PFSK-1 (cell line): Measurements from ENCODE around the gene NXT1.

Experiments
- FOXP2 ChIP-seq: optimal IDR thresholded peaks from 2 replicates; pipeline ENCODE3; 2011; ENCODE audit warnings: borderline replicate concordance, control low read depth, inconsistent platforms; ENCODE audit not compliant: insufficient read depth; ENCODE audit errors: extremely low read length, extremely low read depth
- POLR2AphosphoS5 ChIP-seq: IDR thresholded peaks from 2 replicates; pipeline ENCODE4 v1.6.1; 2012; ENCODE audit warnings: low read depth, mild to moderate bottlenecking, control low read depth, low read length, moderate library complexity
- TF ChIP-seq, protein P1 (sequence below), 2 experiments: IDR thresholded peaks; 2 replicates each; pipeline versions ENCODE4 v1.6.1 to v1.8.0; 2011 to 2012; ENCODE audit warnings: low read depth in 2 of 2, low read length in 2 of 2, control low read depth in 1 of 2, inconsistent platforms in 1 of 2, mild to moderate bottlenecking in 1 of 2, moderate library complexity in 1 of 2; ENCODE audit not compliant: insufficient read depth in 1 of 2

DNA sequence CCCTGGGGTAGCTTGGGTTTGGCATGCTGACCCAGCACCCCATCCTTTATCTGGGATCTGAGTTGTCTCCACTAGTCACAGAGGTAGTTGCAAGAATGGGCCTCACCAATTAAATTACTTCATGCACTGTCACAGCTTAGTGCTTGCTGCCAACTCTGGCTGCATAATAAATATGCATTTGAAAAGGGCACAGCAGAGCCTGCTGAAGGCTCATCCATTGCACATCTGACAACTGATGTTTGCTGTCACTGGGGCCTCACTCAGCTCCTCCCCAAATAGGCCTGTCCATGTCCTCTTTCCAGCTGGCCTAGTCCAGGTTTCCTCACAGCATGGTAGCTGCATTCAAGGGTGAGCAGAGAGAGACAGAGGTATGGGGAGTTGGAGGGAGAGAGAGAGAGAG is 13.3 kb upstream of the NXT1 start:
- TF ChIP-seq, protein P1, sequence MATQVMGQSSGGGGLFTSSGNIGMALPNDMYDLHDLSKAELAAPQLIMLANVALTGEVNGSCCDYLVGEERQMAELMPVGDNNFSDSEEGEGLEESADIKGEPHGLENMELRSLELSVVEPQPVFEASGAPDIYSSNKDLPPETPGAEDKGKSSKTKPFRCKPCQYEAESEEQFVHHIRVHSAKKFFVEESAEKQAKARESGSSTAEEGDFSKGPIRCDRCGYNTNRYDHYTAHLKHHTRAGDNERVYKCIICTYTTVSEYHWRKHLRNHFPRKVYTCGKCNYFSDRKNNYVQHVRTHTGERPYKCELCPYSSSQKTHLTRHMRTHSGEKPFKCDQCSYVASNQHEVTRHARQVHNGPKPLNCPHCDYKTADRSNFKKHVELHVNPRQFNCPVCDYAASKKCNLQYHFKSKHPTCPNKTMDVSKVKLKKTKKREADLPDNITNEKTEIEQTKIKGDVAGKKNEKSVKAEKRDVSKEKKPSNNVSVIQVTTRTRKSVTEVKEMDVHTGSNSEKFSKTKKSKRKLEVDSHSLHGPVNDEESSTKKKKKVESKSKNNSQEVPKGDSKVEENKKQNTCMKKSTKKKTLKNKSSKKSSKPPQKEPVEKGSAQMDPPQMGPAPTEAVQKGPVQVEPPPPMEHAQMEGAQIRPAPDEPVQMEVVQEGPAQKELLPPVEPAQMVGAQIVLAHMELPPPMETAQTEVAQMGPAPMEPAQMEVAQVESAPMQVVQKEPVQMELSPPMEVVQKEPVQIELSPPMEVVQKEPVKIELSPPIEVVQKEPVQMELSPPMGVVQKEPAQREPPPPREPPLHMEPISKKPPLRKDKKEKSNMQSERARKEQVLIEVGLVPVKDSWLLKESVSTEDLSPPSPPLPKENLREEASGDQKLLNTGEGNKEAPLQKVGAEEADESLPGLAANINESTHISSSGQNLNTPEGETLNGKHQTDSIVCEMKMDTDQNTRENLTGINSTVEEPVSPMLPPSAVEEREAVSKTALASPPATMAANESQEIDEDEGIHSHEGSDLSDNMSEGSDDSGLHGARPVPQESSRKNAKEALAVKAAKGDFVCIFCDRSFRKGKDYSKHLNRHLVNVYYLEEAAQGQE (IDR thresholded peaks at IDR 0.05; ENCODE audit: insufficient read depth in 1 of 2, low read depth in 2 of 2, low read length in 2 of 2), result no peak
- TF ChIP-seq FOXP2 (no peak), POLR2AphosphoS5 (no peak)
